ENCODE measurements around the gene TMEM126B.

GRCh38 chr11:85656777-85657176, 28.4 kb downstream of the TMEM126B start:
- TF ChIP-seq CTCF (conservative IDR thresholded peaks at IDR 0.05; ENCODE audit: low read length) (no peak), EZH2phosphoT487 (IDR thresholded peaks at IDR 0.05; ENCODE audit: borderline replicate concordance, low read depth, low read length) (no peak)

Measured in OCI-LY7 (cell line).